Measurements from ENCODE around the gene MPG.

DNA sequence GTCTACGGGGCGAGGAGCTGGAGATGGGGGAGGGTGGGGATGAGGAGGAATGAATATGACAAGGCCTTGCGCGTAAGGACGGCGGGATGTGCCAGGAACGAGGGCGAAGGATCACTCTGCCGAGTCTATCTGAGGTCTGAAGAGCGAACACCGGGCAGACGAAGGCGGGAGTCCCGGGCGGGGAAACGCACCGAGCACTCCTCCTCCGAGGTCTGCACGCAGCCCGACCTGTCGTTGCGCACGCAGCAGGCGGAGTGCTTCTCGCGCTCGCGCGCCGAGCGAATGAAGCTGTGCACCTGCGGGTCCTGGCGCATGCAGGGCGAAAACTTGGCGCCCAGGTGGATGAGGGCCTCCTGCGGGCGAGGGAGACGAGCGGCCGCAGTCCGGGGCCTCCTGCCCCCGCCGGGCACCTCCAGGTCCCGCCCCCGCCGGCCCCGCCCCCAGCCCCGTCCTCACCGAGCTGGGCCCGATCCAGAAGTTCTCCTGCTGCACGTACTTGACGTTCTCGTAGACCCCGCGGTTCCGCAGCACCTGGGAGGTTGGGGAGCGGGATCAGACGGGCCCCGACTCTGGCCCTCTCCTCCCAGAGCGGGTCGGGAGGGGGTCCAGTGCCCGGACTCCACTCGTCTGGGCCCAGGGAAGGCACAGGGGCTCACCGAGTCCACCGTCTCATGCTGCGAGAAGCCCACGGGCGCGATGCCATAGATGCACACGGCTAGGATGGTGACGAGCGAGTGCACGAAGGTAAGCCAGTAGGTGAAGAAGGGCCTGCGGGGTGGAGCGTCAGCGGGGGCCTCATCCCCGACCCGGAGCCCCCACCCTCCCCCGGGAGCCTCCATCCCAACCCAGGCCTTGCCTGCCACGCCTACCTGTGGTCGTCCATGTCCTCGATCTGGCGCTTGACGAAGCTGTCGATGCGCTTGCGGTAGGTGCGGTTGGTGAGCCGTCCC, 16.8 kb upstream of the MPG start:
- TF ChIP-seq, protein P1, sequence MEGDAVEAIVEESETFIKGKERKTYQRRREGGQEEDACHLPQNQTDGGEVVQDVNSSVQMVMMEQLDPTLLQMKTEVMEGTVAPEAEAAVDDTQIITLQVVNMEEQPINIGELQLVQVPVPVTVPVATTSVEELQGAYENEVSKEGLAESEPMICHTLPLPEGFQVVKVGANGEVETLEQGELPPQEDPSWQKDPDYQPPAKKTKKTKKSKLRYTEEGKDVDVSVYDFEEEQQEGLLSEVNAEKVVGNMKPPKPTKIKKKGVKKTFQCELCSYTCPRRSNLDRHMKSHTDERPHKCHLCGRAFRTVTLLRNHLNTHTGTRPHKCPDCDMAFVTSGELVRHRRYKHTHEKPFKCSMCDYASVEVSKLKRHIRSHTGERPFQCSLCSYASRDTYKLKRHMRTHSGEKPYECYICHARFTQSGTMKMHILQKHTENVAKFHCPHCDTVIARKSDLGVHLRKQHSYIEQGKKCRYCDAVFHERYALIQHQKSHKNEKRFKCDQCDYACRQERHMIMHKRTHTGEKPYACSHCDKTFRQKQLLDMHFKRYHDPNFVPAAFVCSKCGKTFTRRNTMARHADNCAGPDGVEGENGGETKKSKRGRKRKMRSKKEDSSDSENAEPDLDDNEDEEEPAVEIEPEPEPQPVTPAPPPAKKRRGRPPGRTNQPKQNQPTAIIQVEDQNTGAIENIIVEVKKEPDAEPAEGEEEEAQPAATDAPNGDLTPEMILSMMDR (IDR thresholded peaks at IDR 0.05; ENCODE audit: low read depth, low read length, poor library complexity, severe bottlenecking), result no peak
- TF ChIP-seq EZH2phosphoT487 (IDR thresholded peaks at IDR 0.05; ENCODE audit: borderline replicate concordance, low read length), result no peak

Data from DOHH2 (cell line).